IMR-90 (cell line): ENCODE measurements around the gene SORL1. TPM values are rescaled to one million over a fixed set of nuclear protein-coding genes. Genes with fewer than 3 reads are reported as not detected.

ENCODE experiments used
- ATAC-seq: fragments of 200-7000 bp; cut with Tn5 transposase; 2 replicates; pipeline ENCODE4 v1.9.1; 2020; ENCODE audit warnings: low read depth, mild to moderate bottlenecking, moderate library complexity
- BruUV-seq: library from RNA; stranded (reverse); fragments of 400-500 nt; replicated peaks from 2 replicates; lab custom pipeline; 2021; lab: Mats Ljungman, UMichigan
- CTCF ChIA-PET: fragments of 300-600 bp; formaldehyde crosslinking; extraction: SDS; loops from one replicate; lab custom pipeline; 2021; ENCODE audit warnings: antibody characterized with exemption; lab: Yijun Ruan, JAX
- POLR2A ChIA-PET: fragments of 300-600 bp; sonication (Branson Sonifier 250); formaldehyde crosslinking; loops from one replicate; lab custom pipeline; 2022; ENCODE audit warnings: antibody characterized with exemption; ENCODE audit not compliant: unreplicated experiment; lab: Charles Lee
- DNase-seq: peaks from one replicate; pipeline ENCODE4 v3.0.0; 2013
- H2AFZ ChIP-seq: replicated peaks from 2 replicates; pipeline ENCODE3; 2013; ENCODE audit warnings: low read length, mild to moderate bottlenecking; ENCODE audit not compliant: poor library complexity
- H2AK5ac ChIP-seq: 2 replicates; pipeline ENCODE4 v1.6.1; 2013; ENCODE audit warnings: low read depth, low read length, inconsistent platforms
- H2AK9ac ChIP-seq: replicated peaks from 2 replicates; pipeline ENCODE3; 2013; ENCODE audit warnings: mild to moderate bottlenecking, low read depth, low read length, moderate library complexity; ENCODE audit not compliant: poor library complexity
- H2BK120ac ChIP-seq: 2 replicates; pipeline ENCODE4 v1.6.1; 2013; ENCODE audit warnings: low read depth, low read length, inconsistent platforms
- H2BK15ac ChIP-seq: 3 replicates; pipeline ENCODE4 v1.6.1; 2013; ENCODE audit warnings: low read depth, low read length, inconsistent platforms
- H2BK20ac ChIP-seq: 2 replicates; pipeline ENCODE4 v1.6.1; 2013; ENCODE audit warnings: low read depth, mild to moderate bottlenecking, inconsistent platforms, low read length, moderate library complexity
- H2BK5ac ChIP-seq: 2 replicates; pipeline ENCODE4 v1.6.1; 2013; ENCODE audit warnings: mild to moderate bottlenecking, low read depth, low read length, inconsistent platforms; ENCODE audit not compliant: poor library complexity, severe bottlenecking
- H3K14ac ChIP-seq: replicated peaks from 2 replicates; pipeline ENCODE4 v1.6.1; 2013; ENCODE audit warnings: low read depth, low read length, inconsistent platforms
- H3K18ac ChIP-seq: 2 replicates; pipeline ENCODE4 v1.6.1; 2013; ENCODE audit warnings: low read depth, low read length, control low read depth
- H3K23ac ChIP-seq: 2 replicates; pipeline ENCODE4 v1.6.1; 2013; ENCODE audit warnings: low read depth, low read length, inconsistent platforms
- H3K27ac ChIP-seq: 2 replicates; pipeline ENCODE4 v1.5.1; 2013; ENCODE audit warnings: mild to moderate bottlenecking, control low read depth, low read length; ENCODE audit not compliant: insufficient read depth
- H3K27me3 ChIP-seq: 2 replicates; pipeline ENCODE4 v1.6.1; 2013; ENCODE audit warnings: low read length; ENCODE audit not compliant: control insufficient read depth, insufficient read depth
- H3K36me3 ChIP-seq: 2 replicates; pipeline ENCODE4 v1.6.1; 2013; ENCODE audit warnings: low read length, mixed read lengths; ENCODE audit not compliant: control insufficient read depth, insufficient read depth
- H3K4ac ChIP-seq: 2 replicates; pipeline ENCODE4 v1.6.1; 2013; ENCODE audit warnings: low read depth, low read length, inconsistent platforms
- H3K4me1 ChIP-seq: 2 replicates; pipeline ENCODE4 v1.6.1; 2013; ENCODE audit warnings: low read length, mixed read lengths; ENCODE audit not compliant: control insufficient read depth, insufficient read depth
- H3K4me2 ChIP-seq: 2 replicates; pipeline ENCODE4 v1.6.1; 2013; ENCODE audit warnings: low read depth, mild to moderate bottlenecking, control low read depth, low read length, moderate library complexity
- H3K4me3 ChIP-seq: 2 replicates; pipeline ENCODE4 v1.5.1; 2013; ENCODE audit warnings: low read depth, mild to moderate bottlenecking, control low read depth, low read length, moderate library complexity; ENCODE audit not compliant: insufficient read depth
- H3K56ac ChIP-seq: 2 replicates; pipeline ENCODE4 v1.6.1; 2013; ENCODE audit warnings: low read length, inconsistent platforms; ENCODE audit not compliant: insufficient read depth; ENCODE audit errors: extremely low read depth
- H3K79me1 ChIP-seq, 2 experiments: 2 replicates each; pipeline ENCODE4 v1.6.1; 2013; ENCODE audit warnings: low read length in 2 of 2, inconsistent platforms in 1 of 2, low read depth in 1 of 2
- H3K9ac ChIP-seq: 2 replicates; pipeline ENCODE4 v1.6.1; 2013; ENCODE audit warnings: low read depth, low read length, control low read depth
- H3K9me1 ChIP-seq: 2 replicates; pipeline ENCODE4 v1.6.1; 2013; ENCODE audit warnings: low read length, inconsistent platforms; ENCODE audit not compliant: insufficient read depth
- H3K9me3 ChIP-seq: 2 replicates; pipeline ENCODE4 v1.6.1; 2013; ENCODE audit warnings: low read length; ENCODE audit not compliant: control insufficient read depth, insufficient read depth
- H4K20me1 ChIP-seq: 2 replicates; pipeline ENCODE4 v1.6.1; 2013; ENCODE audit warnings: low read length, inconsistent platforms; ENCODE audit not compliant: insufficient read depth
- H4K5ac ChIP-seq: 2 replicates; pipeline ENCODE4 v1.6.1; 2013; ENCODE audit warnings: mild to moderate bottlenecking, low read depth, low read length, control low read depth
- H4K8ac ChIP-seq, 2 experiments: 2 replicates each; pipeline ENCODE4 v1.6.1; 2013; ENCODE audit warnings: low read depth in 2 of 2, low read length in 2 of 2, control low read depth in 1 of 2, inconsistent platforms in 1 of 2
- H4K91ac ChIP-seq: 2 replicates; pipeline ENCODE4 v1.6.1; 2013; ENCODE audit warnings: low read depth, low read length, inconsistent platforms; ENCODE audit not compliant: insufficient read depth
- CHD1 ChIP-seq: IDR thresholded peaks from 2 replicates; pipeline ENCODE4 v1.6.1; 2012; ENCODE audit warnings: low read depth, low read length, improper control_type of control experiment
- FOS ChIP-seq: fragments of 150-350 bp; IDR thresholded peaks from 2 replicates; pipeline ENCODE4 v1.6.1; 2016; ENCODE audit warnings: low read depth, low read length
- MAFK ChIP-seq: IDR thresholded peaks from 2 replicates; pipeline ENCODE4 v1.6.1; 2012; ENCODE audit warnings: low read depth, low read length, improper control_type of control experiment
- MAZ ChIP-seq: IDR thresholded peaks from 2 replicates; pipeline ENCODE4 v1.6.1; 2012; ENCODE audit warnings: low read depth, mild to moderate bottlenecking, low read length, improper control_type of control experiment, moderate library complexity, borderline replicate concordance
- NFE2L2 ChIP-seq: fragments of 150-350 bp; IDR thresholded peaks from 2 replicates; pipeline ENCODE4 v1.6.1; 2016; ENCODE audit warnings: low read depth, mild to moderate bottlenecking, low read length
- POLR2A ChIP-seq: IDR thresholded peaks from 2 replicates; pipeline ENCODE4 v1.6.1; 2012; ENCODE audit warnings: mild to moderate bottlenecking, low read depth, low read length
- RCOR1 ChIP-seq: IDR thresholded peaks from 2 replicates; pipeline ENCODE4 v1.6.1; 2012; ENCODE audit warnings: mild to moderate bottlenecking, low read length, improper control_type of control experiment; ENCODE audit not compliant: insufficient replicate concordance
- RFX5 ChIP-seq: IDR thresholded peaks from 2 replicates; pipeline ENCODE4 v1.8.0; 2012; ENCODE audit warnings: low read depth, mild to moderate bottlenecking, low read length, moderate library complexity
- WGBS, 2 experiments: methylation state at CpG; one replicate each; pipeline versions ENCODE4 v1.1.5 to v1.1.7; 2013; ENCODE audit warnings: missing lambda C conversion rate in 2 of 2; ENCODE audit not compliant: insufficient read length in 1 of 2; ENCODE audit errors: extremely low coverage in 2 of 2; 5-methylcytosine and 5-hydroxymethylcytosine counted together
- dilution Hi-C: fragments of 300-500 bp; cut with HindIII; formaldehyde crosslinking; loops from one replicate; pipeline ENCODE4 v1.14.3; 2018; ENCODE audit warnings: low sequenced_read_pairs; ENCODE audit not compliant: unreplicated experiment
- in situ Hi-C: fragments of 300-500 bp; cut with MboI; formaldehyde crosslinking; loops from 3 replicates; pipeline ENCODE4 v1.14.3; 2019; ENCODE audit warnings: low sequenced_read_pairs, inconsistent platforms, mixed read lengths
- intact Hi-C: fragments of 100-400 bp; cut with micrococcal nuclease; formaldehyde crosslinking; loops from 2 replicates; pipeline ENCODE4 v1.10.0; 2022
- polyA plus RNA-seq, 3 experiments: library from polyadenylated mRNA; depleted of rRNA; stranded (reverse); fragments of >200 nt; gene quantifications; 2 replicates each; pipeline ENCODE4 v1.2.3, GENCODE V29; 2012; ENCODE audit warnings: low replicate concordance in 1 of 3
- total RNA-seq: library from RNA; depleted of rRNA; stranded (reverse); fragments of >200 nt; gene quantifications from 2 replicates; pipeline ENCODE4 v1.2.3, GENCODE V29; 2012

The SORL1 gene
- total and polyA plus RNA-seq, 2 of the 4 experiments (the other 2 are of a cell fraction) = 1.0 to 2.0 TPM

GRCh38 chr11:121530257-121530656, 78.1 kb downstream of the SORL1 start:
- Histone ChIP-seq H3K27ac (no peak overlapping the region), H4K8ac (no peak overlapping the region), H3K9ac (no peak overlapping the region), H3K9me1 (no peaks in the 10 kb centered on the region), H3K14ac (no peak overlapping the region), H2BK5ac (no peak overlapping the region), H2BK15ac (no peak overlapping the region), H3K4ac (no peak overlapping the region), H3K9me3 (peaks cover 3% of the 10 kb centered on the region; the same call in 1 of the 2 replicates), H2AK5ac (no peak overlapping the region), H3K56ac (no peak overlapping the region), H3K27me3 (no peaks in the 10 kb centered on the region; the same call in 1 of the 2 replicates), H4K91ac (no peak overlapping the region), H2BK20ac (no peak overlapping the region), H2AFZ (no peak overlapping the region), H3K79me1 (no peaks in the 10 kb centered on the region), H3K36me3 (no peaks in the 10 kb centered on the region), H4K20me1 (no peaks in the 10 kb centered on the region), H3K4me2 (no peak overlapping the region), H2BK120ac (no peak overlapping the region), H4K5ac (no peak overlapping the region), H3K4me1 (no peaks in the 10 kb centered on the region), H3K4me3 (no peak overlapping the region), H3K23ac (no peak overlapping the region), H2AK9ac (no peak overlapping the region), H3K18ac (no peak overlapping the region)
- ATAC-seq (no peak), DNase-seq (no peak)
- in situ Hi-C loops = no loop called here
- dilution Hi-C loops = no loop called here
- no peak for TF ChIP-seq CHD1
- no peak for TF ChIP-seq NFE2L2
- no peak for TF ChIP-seq FOS
- no peak for TF ChIP-seq RFX5
- TF ChIP-seq POLR2A = no peak
- TF ChIP-seq MAZ = no peak
- no peak for TF ChIP-seq RCOR1
- TF ChIP-seq MAFK = no peak
- no TSS peak for BruUV-seq
- intact Hi-C loops = no loop called here
- CTCF ChIA-PET = no interaction called here
- POLR2A ChIA-PET = no interaction called here
- WGBS, 2 experiments = no CpG with 5 or more reads among the region's 2 CpGs
